Testis (tissue), 3 donors: Measurements from ENCODE around the gene TMEM43. TPM values are rescaled to one million over a fixed set of nuclear protein-coding genes. Genes with fewer than 3 reads are reported as not detected.

Experiments used
- DNase-seq: peaks from one replicate; pipeline ENCODE4 v3.0.0-alpha.2; 2019
- H3K27ac ChIP-seq, 2 donors: fragments of 200-600 bp; sonication (generic); one replicate each; pipeline ENCODE4 v1.5.1; 2019
- H3K27me3 ChIP-seq: fragments of 200-600 bp; sonication (generic); one replicate; pipeline ENCODE4 v1.5.1; 2019
- H3K36me3 ChIP-seq: fragments of 200-600 bp; sonication (generic); one replicate; pipeline ENCODE4 v1.5.1; 2017; ENCODE audit warnings: low read depth; ENCODE audit errors: missing control alignments
- H3K4me1 ChIP-seq: fragments of 200-600 bp; sonication (generic); one replicate; pipeline ENCODE4 v1.5.1; 2019
- H3K4me3 ChIP-seq, 2 donors: fragments of 200-600 bp; sonication (generic); one replicate each; pipeline ENCODE4 v1.5.1; 2017 to 2019
- H3K9me3 ChIP-seq: fragments of 200-600 bp; sonication (generic); one replicate; pipeline ENCODE4 v1.5.1; 2017
- CTCF ChIP-seq, 3 experiments: fragments of 450-650 bp in 2 of 3; fragments of 200-600 bp in 1 of 3; sonication (generic) in 1 of 3; IDR thresholded peaks; one replicate each; pipeline ENCODE4 v1.5.1; 2016 to 2019; ENCODE audit warnings: antibody characterized with exemption in 3 of 3, mild to moderate bottlenecking in 2 of 3, moderate library complexity in 1 of 3
- POLR2A ChIP-seq: fragments of 450-650 bp; IDR thresholded peaks from one replicate; pipeline ENCODE4 v1.6.1; 2017; ENCODE audit warnings: antibody characterized with exemption, mild to moderate bottlenecking, moderate library complexity
- WGBS, 2 donors: methylation state at CpG; one replicate each; pipeline ENCODE4 v1.1.5; 2018; 5-methylcytosine and 5-hydroxymethylcytosine counted together
- intact Hi-C: fragments of 100-400 bp; cut with DNase I; formaldehyde crosslinking; loops from one replicate; pipeline ENCODE4 v1.15.1; 2023; ENCODE audit warnings: low total_unique reads
- polyA plus RNA-seq: library from polyadenylated mRNA; stranded (reverse); fragments of 350-450 nt; fragmentation: Illumina TruSeq; extraction: RNeasy Lipid Tissue Mini Kit (QIAGEN cat#74804); gene quantifications from one replicate; pipeline ENCODE4 v1.2.3, GENCODE V29; 2014; ENCODE audit warnings: low read depth, low replicate concordance; ENCODE audit not compliant: insufficient read depth
- total RNA-seq, 2 donors: library from RNA; depleted of rRNA; stranded (reverse); fragments of >200 nt; gene quantifications; one replicate each; pipeline ENCODE4 v1.2.3, GENCODE V29; 2016

Gene TMEM43
- total and polyA plus RNA-seq, 3 donors from 2014 or later: 36.5 to 53.0 (median 43.3) TPM

GRCh38 chr3:14133188-14133800 is 8.4 kb downstream of the TMEM43 start:
- 89 to 93% methylated on average over 10 of the region's 10 CpGs for WGBS, 2 donors
- Histone ChIP-seq H3K9me3 (no peaks in the 10 kb centered on the region), H3K4me1 (no peaks in the 10 kb centered on the region), H3K27ac (no peak overlapping the region), H3K27me3 (no peaks in the 10 kb centered on the region), H3K4me3 (no peak overlapping the region), H3K36me3 (peaks cover 6% of the 10 kb centered on the region)
- no peak for DNase-seq
- intact Hi-C loops: no loop called here
- TF ChIP-seq CTCF (IDR thresholded peaks at IDR 0.05) (no peak), POLR2A (no peak)

- H3K27me3 ChIP-seq: no peaks in the 10 kb centered on the region
- no peak overlapping the region for H3K27ac ChIP-seq
- intact Hi-C loops: no loop called here
- no peaks in the 10 kb centered on the region for H3K9me3 ChIP-seq
- no peak overlapping the region for H3K4me3 ChIP-seq
- DNase-seq: no peak
- peaks cover 6% of the 10 kb centered on the region for H3K36me3 ChIP-seq
- WGBS, 2 donors: 87 to 100% methylated on average over 5 of the region's 5 CpGs
- no peaks in the 10 kb centered on the region for H3K4me1 ChIP-seq
- TF ChIP-seq POLR2A (no peak), CTCF (IDR thresholded peaks at IDR 0.05) (no peak)
These were observed 9.0 kb downstream of the TMEM43 start for GRCh38 chr3:14133876-14134275.

- Histone ChIP-seq H3K4me3 (no peak overlapping the region), H3K9me3 (no peaks in the 10 kb centered on the region), H3K27me3 (no peaks in the 10 kb centered on the region), H3K36me3 (peaks cover 6% of the 10 kb centered on the region), H3K4me1 (no peaks in the 10 kb centered on the region), H3K27ac (no peak overlapping the region)
- TF ChIP-seq POLR2A: no peak
- intact Hi-C loops: no loop called here
- DNase-seq: no peak
- 84 to 86% methylated on average over 6 of the region's 6 CpGs for WGBS, 2 donors
These were observed 9.4 kb downstream of the TMEM43 start for GRCh38 chr3:14134291-14134690.

GRCh38 chr3:14135581-14135980 is 10.7 kb downstream of the TMEM43 start:
- Histone ChIP-seq H3K27ac (no peak overlapping the region), H3K9me3 (no peaks in the 10 kb centered on the region), H3K4me3 (no peak overlapping the region), H3K4me1 (no peaks in the 10 kb centered on the region), H3K36me3 (peaks cover 5% of the 10 kb centered on the region), H3K27me3 (no peaks in the 10 kb centered on the region)
- TF ChIP-seq POLR2A: no peak
- no peak for TF ChIP-seq CTCF (IDR thresholded peaks at IDR 0.05)
- no peak for DNase-seq
- 85 to 87% methylated on average over 9 to 11 of the region's 11 CpGs for WGBS, 2 donors
- intact Hi-C loops: no loop called here

- H3K27ac ChIP-seq: no peak overlapping the region
- no peak overlapping the region for H3K4me3 ChIP-seq
- no peaks in the 10 kb centered on the region for H3K27me3 ChIP-seq
- no peak for DNase-seq
- H3K4me1 ChIP-seq: no peaks in the 10 kb centered on the region
- WGBS, 2 donors: 83% methylated on average over 3 of the region's 3 CpGs; no CpG with 5 or more reads in 1 of the 2 donors
- no peaks in the 10 kb centered on the region for H3K36me3 ChIP-seq
- TF ChIP-seq POLR2A (no peak), CTCF (IDR thresholded peaks at IDR 0.05) (no peak)
- no peaks in the 10 kb centered on the region for H3K9me3 ChIP-seq
- intact Hi-C loops: no loop called here
These were observed 12.2 kb downstream of the TMEM43 start for GRCh38 chr3:14137004-14137403.
